Astrocyte (in vitro differentiated cells and primary cell): ENCODE measurements around the gene LSP1.

Experiments used
- CTCF ChIP-seq: IDR thresholded peaks from 2 replicates; pipeline ENCODE4 v1.5.1; 2011; ENCODE audit warnings: low read depth, mild to moderate bottlenecking, inconsistent platforms, low read length, moderate library complexity; ENCODE audit not compliant: insufficient read depth
- EZH2 ChIP-seq: IDR thresholded peaks from 2 replicates; pipeline ENCODE4 v1.6.1; 2012; ENCODE audit warnings: mild to moderate bottlenecking, low read length, inconsistent platforms; ENCODE audit not compliant: insufficient read depth

DNA sequence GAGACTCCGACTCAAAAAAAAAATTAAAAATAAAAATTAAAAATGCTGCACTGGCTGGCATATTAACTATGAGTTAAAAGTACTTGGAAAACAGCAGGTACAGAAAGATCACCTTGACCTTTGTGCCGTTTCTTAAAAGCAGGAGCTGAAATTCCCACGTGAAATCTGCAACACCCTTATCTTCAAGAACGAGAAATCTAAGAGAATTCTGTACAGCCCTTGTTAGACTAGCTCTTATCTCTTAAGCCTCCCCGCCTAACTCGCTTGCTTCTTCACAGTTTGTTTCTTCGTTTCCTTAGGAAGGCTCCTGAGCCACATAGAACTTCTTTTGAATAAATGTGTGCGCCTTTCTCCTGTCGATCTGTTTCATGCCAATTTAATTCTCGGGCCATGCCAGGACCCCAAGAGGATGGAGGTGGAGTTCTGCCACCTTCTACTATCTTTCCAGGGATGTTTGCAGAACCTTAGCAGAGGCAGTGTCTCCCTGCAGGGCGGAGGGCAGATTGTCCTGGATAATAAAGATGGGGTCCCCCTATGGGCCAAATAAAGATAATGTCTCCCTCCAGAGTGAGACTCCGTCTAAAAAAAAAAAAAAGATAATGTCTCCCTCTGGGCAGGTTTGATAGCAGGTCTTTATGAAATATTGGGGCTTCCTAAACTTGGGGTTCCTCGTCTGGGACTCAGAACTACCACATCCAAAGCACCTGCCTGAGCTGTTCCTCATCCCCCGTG lies 45.5 kb upstream of the LSP1 start:
- TF ChIP-seq CTCF (no peak), EZH2 (no peak)
